ENCODE data around the gene NT5C3B.
A peak's percentile ranks its signal among the peaks of the same experiment; 100 is the strongest.
"Not testable (repeated sequence)": the region's sequence is repeated elsewhere in the genome, so short reads cannot be mapped to it uniquely, and the experiment has no call there.

NT5C3B gene

GRCh38 chr17:41835800-41836549 lies at the start of gene NT5C3B:
TSS of gene NT5C3B (minus strand) at chr17:41836232. CDS start at chr17:41836193, 39 bp downstream.
- TF ChIP-seq, protein P1, sequence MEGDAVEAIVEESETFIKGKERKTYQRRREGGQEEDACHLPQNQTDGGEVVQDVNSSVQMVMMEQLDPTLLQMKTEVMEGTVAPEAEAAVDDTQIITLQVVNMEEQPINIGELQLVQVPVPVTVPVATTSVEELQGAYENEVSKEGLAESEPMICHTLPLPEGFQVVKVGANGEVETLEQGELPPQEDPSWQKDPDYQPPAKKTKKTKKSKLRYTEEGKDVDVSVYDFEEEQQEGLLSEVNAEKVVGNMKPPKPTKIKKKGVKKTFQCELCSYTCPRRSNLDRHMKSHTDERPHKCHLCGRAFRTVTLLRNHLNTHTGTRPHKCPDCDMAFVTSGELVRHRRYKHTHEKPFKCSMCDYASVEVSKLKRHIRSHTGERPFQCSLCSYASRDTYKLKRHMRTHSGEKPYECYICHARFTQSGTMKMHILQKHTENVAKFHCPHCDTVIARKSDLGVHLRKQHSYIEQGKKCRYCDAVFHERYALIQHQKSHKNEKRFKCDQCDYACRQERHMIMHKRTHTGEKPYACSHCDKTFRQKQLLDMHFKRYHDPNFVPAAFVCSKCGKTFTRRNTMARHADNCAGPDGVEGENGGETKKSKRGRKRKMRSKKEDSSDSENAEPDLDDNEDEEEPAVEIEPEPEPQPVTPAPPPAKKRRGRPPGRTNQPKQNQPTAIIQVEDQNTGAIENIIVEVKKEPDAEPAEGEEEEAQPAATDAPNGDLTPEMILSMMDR (IDR thresholded peaks at IDR 0.05; ENCODE audit: unreplicated experiment in 3 of 3) = no peak

DNA sequence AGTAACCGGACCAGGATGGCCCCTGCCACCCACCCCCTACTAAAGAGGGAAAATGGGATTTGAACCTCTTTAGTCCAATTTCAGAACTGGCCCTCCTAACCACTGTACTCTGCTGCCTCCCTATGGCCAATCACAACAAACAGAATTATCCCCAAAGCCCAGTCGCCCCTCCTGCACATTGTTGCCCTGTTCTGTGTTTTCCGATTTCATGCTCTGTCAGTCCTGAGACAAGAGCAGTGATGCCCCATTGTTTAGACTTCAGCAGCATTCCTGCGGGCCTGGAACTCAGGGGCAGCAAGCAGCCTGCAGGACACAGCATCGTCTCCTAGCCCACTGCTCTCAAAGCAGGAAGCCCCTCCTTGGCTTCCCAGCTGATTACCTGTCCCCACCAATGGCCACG lies 49.7 kb upstream of the NT5C3B start:
- H3K4me3 Mint-ChIP-seq = no peak overlapping the region
- peaks cover 61% of the 10 kb centered on the region for H3K36me3 Mint-ChIP-seq (ENCODE audit: low read depth)
- H3K4me1 Mint-ChIP-seq = no peaks in the 10 kb centered on the region
- H3K27ac Mint-ChIP-seq = no peak overlapping the region
- no peaks in the 10 kb centered on the region for H3K9me3 Mint-ChIP-seq
- no peaks in the 10 kb centered on the region for H3K27me3 Mint-ChIP-seq (ENCODE audit: low read depth)
- TF ChIP-seq, protein P1 (IDR thresholded peaks at IDR 0.05; ENCODE audit: unreplicated experiment in 3 of 3) = peak in 2 of 3 experiments; percentile 13 to 47

More at GRCh38 chr17:41835800-41836549, at the start of gene NT5C3B:
- H3K4me3 Mint-ChIP-seq = peak within 1 kb of the TSS; percentile 91 to 93 (median 91)
- H3K4me1 Mint-ChIP-seq = peaks cover 12% of the 10 kb centered on the region
- peak within 1 kb of the TSS in 2 of 3 experiments; percentile 41 to 76 for H3K27ac Mint-ChIP-seq
- no peaks in the 10 kb centered on the region for H3K9me3 Mint-ChIP-seq
- H3K27me3 Mint-ChIP-seq (ENCODE audit: low read depth) = no peaks in the 10 kb centered on the region
- peaks cover 25% of the 10 kb centered on the region for H3K36me3 Mint-ChIP-seq (ENCODE audit: low read depth)

DNA sequence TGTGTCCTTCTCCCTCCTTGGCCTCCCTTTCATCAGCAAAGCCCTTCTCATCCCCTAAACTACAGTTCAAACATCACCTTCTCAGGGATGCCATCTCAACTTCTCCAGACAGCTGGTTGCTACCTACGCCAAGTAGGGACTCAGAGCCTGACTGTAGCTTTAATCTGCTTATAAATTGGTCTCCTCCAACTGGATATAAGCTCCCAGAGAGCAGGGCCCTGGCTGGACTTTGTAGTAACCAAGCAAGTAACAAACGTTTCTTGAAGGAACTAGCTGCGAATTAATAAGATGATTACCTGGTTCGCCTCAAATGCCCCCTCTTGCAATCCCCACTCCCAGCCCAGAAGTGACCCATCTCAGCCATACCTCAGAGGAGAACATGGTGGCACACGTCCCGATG lies 46.7 kb upstream of the NT5C3B start:
- H3K9me3 Mint-ChIP-seq = no peaks in the 10 kb centered on the region
- H3K27ac Mint-ChIP-seq = no peak overlapping the region
- TF ChIP-seq, protein P1 (IDR thresholded peaks at IDR 0.05; ENCODE audit: unreplicated experiment in 3 of 3) = no peak
- H3K27me3 Mint-ChIP-seq (ENCODE audit: low read depth) = no peaks in the 10 kb centered on the region
- no peak overlapping the region for H3K4me3 Mint-ChIP-seq
- peaks cover 67% of the 10 kb centered on the region for H3K36me3 Mint-ChIP-seq (ENCODE audit: low read depth)
- no peaks in the 10 kb centered on the region for H3K4me1 Mint-ChIP-seq

DNA sequence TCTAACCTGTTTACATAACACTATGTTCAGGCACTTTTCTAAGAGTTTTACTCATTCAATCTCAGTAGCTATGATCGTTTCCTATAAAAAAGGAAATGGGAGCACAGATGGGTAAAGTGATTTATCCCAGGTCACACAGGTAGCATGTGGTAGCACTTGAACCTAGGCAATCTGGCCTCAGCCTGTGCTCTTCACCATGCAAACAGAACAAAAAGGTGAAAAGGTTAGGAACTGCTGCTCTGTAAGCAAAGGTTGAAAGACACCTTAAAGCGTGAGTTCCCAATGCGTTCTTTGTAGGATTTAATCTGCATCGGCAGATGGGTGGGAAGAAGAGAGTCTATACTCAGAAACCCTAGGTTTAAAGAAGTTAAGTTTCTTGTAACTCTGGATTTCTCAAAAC lies 44.1 kb upstream of the NT5C3B start:
- Mint-ChIP-seq H3K9me3 (no peaks in the 10 kb centered on the region), H3K27me3 (ENCODE audit: low read depth) (no peaks in the 10 kb centered on the region), H3K27ac (no peak overlapping the region), H3K4me3 (no peak overlapping the region), H3K4me1 (no peaks in the 10 kb centered on the region), H3K36me3 (ENCODE audit: low read depth) (peaks cover 69% of the 10 kb centered on the region)
- TF ChIP-seq, protein P1 (IDR thresholded peaks at IDR 0.05; ENCODE audit: unreplicated experiment in 3 of 3) = no peak

- peaks cover 86% of the 10 kb centered on the region for H3K36me3 Mint-ChIP-seq (ENCODE audit: low read depth)
- not testable (repeated sequence) for H3K9me3 Mint-ChIP-seq; H3K4me3 Mint-ChIP-seq; H3K4me1 Mint-ChIP-seq; H3K27ac Mint-ChIP-seq; H3K27me3 Mint-ChIP-seq (ENCODE audit: low read depth)
These were observed 38.2 kb upstream of the NT5C3B start for GRCh38 chr17:41874293-41874670.

DNA sequence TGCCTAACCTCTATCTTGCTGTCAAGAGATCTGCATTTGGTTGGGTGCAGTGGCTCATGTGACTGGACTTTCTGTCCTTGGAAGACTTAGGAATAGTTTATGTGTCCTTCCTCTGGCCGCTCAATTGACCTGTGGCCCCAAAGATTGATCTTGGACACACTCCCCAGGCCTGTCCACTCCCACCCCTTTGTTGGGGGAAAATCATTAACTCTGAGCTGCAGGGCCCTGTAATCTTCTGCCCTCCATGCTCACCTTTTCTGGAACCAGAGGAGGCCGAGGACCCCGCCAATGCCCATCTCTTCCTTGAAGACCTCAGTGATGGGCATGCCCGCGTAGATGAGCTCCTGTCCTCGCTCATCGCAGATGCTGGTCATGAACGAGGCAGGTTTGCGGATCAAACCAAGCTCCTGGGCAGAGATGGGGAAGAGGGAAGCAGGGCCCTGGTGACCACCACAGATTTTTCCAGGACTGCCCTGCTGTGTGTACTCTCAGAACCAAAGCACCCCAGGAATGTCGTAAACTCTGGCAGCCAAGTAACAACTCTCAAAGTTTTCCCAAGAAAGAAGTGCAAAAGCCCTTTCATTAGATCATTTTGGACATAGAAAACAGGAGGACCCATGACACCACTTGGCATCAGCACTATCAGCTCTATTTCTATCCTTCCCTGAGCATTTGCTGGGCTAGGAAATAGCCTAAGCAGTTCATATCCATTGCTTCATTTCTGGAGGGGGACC lies 37.7 kb upstream of the NT5C3B start:
- Mint-ChIP-seq H3K4me1 (no peaks in the 10 kb centered on the region), H3K27me3 (ENCODE audit: low read depth) (no peaks in the 10 kb centered on the region), H3K9me3 (no peaks in the 10 kb centered on the region), H3K4me3 (no peak overlapping the region), H3K27ac (no peak overlapping the region), H3K36me3 (ENCODE audit: low read depth) (peaks cover 89% of the 10 kb centered on the region)
- TF ChIP-seq, protein P1 (IDR thresholded peaks at IDR 0.05; ENCODE audit: unreplicated experiment in 3 of 3) = no peak

All from nephron (organoid).